ENCODE measurements around the gene FBL.
"Not testable (repeated sequence)": the region's sequence is repeated elsewhere in the genome, so short reads cannot be mapped to it uniquely, and the experiment has no call there.

FBL gene

DNA sequence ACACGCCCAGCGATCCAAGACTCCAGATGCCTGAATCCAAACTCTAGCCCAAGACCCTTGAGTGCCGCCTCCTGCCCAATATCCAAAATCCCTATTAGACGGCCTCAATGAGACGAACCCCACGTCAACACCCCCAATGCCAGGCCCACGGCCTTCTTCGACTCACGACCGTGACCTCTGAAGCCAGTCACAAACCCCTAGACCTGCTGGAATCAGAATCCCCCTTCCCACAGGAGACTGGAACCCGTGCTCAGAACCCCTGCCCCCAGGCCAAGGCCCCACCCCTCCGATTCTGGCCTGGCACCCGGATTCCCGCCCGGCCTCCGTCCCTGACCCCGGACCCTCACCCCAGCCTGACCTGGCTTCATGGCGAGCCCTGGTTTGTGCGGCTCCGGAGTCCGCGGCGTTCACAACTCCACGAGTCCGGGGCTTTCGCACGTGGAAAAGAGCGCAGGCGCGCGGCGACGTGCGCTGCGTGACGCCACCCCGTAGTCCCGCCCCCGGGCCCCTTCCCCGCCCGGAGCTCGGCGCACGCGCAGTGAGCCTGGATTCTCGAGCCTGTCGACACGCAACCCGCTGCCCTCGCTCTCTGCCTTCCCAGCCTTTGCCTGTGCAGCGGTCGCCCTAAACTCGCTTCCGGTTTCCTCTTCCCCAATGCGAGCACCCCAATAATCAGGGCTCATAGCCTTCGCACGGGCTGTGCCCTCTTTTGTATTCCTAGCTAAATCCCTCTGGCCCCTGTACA lies at the start of gene FBL:
FBL (minus strand) TSS at position 447 of the 745 bp plus-strand sequence; CDS start at position 368, 79 bp downstream.
- peak; percentile 86 for DNase-seq

DNA sequence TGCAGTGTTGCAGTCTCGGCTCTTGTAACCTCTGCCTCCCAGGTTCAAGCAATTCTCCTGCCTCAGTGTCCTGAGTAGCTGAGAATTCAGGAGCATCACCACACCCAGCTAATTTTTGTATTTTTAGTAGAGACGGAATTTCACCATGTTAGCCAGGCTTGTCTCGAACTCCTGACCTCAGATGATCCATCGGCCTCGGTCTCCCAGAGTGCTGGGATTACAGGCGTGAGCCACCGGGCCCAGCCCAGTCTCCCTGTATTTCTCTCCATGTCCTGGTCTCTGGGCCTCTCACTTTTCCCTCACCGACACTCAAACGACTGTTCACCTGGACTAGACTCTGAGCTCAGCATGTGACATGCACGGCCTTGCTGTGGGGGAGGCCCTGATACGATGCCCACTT lies 48.9 kb upstream of the FBL start:
- DNase-seq = not testable (repeated sequence)

DNA sequence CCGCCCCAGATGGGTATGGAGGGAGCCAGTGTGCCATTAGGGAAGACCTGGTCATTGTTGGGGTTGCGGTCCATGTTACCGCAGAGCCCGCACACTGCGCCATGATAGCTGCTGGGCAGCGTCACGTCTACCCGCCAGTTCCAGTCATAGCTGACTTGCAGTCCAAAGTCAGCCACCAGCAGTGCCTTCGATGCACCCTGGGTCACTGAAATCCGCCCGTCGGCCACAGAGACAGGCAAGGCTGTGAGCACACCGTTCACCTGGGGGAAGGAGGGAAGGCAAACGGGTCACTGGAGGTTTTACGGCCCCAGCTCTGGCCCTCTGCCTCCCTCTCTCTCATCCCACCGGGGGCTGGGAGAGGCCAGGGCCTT lies 48.0 kb upstream of the FBL start:
- DNase-seq = not testable (repeated sequence)

DNA sequence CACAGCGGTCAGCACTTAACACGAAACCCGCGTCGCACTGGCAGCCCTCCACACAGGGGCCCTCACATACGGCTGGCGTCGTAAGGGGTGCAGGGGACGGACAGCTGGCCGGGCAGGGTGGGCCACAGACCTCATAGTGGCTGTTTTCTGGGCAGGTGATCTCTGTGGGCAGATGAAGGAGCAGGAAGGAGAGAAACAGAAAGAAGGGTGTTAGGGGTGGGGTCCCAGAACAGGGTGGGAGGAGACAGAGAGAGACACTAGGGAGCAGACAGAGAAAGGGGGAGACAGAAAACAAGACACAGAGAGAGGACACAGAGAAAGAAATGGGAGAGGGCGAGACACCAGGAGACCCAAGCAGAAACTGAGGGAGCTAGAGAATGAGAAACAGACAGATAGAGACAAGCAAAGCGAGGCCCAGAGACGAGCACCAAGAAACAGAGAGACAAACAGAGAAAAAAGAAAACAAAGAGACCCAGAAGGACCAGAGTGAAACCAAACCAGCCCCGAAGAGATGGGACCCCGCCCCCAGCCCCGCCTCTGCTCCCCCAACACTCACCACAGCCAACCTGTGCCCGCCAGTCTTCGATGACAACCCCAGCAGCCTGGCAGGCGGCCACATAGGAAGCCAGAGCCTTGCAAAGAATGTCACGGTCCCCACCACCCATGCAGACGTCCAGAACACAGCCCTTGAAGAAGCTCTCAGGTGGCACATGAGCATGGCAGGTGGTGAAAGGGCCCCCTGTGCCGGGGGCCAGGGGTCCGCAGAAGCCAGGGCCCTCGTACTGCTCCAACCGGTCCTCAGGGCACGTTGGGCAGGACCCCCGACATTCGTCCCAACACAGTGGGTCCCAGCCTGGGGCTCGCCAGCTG lies 47.4 kb upstream of the FBL start:
- peak; percentile 20 for DNase-seq

DNA sequence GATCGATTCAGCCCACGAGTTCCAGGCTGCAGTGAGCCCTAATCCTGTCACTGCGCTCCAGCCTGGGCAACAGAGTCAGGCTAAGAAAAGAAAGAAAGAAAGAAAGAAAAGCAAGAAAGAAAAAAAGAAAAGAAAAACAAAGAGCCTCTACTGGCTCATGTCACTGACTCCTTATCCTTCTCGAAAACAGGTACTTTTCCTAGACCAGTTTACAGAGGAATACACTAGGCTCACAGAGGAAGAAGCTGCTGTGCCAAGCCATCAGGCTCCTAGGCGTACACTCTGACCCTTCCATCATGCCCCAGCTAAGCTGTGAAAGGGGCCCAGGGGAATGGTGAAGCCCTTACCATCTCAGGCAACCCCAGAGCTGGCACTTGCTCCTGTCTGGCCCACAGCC lies 46.3 kb upstream of the FBL start:
- DNase-seq = not testable (repeated sequence)

DNA sequence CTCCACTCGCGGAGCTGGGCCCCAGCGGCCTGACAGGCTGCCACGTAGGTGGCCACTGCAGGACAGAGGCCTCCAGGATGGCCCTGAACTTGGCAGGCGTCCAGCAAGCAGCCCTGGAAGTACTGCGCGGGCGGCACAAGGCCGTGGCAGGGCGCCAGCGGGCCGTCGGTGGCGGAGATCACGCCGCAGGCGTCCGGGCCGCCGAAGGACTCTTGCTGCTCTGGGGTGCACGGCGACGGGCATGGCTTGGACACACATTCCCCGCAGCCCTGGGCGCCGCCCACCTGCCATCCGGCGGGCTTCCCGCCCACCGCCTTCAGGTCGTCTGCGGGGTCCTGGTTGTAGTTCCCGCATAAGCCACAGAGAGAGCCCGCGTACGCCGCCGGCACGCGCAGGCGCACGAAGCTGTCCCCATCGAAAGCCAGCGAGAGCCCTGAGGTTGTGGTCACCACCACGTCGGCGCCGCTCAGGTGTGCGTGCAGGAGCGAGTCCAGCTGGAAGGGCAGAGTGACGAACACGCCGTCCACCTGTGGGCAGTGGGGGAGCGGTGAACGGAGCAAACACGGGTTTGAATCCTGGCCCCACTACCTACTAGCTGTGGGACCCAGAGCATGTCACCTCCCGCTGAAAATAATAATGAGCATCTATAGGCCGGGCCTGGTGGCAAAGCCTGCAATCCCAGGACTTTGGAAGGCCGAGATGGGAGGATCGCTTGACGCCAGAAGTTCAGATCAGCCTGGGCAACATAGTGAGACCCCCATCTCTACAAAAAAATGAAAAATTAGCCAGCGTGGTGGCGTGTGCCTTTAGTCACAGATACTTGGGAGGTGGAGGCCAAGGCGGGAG lies 45.7 kb upstream of the FBL start:
- not testable (repeated sequence) for DNase-seq

DNA sequence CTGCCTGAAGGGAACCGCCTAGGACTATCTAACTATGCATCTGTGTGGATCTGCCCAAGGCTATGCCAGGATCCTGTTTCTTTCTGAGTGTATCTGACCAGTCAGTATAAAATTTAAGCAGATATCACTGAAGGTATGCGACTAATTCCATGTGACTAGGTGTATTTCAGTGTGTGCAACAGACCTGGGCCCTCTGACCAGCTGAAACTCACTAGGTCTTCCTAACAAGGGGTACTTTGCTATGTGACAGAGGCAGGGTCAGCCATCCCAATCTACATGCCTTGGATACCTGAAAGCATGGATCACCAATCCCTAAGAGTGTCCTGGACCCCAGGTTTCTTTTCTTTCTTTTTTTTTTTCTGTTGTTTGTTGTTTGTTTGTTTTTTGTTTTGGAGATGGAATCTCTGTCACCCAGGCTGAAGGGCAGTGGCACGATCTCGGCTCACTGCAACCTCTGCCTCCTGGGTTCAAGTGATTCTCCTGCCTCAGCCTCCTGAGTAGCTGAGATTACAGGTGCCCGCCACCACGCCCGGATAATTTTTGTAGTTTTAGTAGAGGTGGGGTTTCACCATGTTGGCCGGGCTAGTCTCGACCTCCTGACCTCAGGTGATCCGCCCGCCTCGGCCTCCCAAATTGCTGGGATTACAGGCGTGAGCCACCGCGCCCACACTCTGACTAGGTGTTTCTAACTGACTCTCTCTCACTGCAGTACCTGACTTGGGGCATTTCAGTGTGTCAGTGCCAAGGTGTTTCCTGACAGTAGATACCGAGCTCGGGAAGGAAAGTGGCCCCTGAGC lies 44.8 kb upstream of the FBL start:
- DNase-seq = no peak

DNA sequence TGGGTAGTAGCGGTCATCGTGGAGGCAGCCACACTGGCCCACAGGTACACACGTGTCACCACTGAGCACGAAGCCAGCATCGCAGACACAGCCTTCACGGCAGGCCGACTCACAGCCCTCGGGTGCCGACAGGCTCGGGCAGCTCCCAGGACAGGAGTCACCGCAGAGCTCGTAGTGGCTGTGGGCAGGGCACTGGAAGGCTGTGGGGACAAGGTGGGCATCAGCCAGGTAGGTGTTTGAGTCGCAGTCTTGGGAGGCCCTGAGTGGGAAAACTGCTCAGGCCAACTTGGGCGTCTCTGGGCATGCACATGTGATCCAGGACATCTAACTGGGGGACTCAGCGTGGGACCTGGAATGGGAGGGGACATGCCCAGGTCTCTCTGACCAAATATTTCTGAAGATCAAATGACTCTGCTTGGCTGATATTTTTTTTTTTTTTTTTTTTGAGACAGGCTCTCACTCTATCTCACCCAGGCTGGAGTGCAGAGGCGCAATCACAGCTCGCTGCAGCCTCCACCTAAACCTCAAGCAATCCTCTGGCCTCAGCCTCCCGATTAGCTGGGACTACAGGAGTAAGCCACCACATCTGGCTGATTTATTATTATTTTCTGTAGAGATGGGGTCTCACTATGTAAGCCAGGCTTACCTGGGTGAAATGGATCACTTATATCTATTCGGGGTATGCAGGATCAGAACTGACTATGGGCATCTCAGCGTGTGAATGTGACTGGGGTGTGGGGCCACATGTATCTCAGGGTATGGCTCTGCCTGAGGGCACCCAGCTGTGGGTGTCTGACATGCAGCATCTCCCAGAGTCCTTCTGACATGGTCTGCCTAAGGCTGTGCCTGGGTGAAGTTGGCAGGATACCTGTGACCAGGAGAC lies 43.9 kb upstream of the FBL start:
- DNase-seq = not testable (repeated sequence)

DNA sequence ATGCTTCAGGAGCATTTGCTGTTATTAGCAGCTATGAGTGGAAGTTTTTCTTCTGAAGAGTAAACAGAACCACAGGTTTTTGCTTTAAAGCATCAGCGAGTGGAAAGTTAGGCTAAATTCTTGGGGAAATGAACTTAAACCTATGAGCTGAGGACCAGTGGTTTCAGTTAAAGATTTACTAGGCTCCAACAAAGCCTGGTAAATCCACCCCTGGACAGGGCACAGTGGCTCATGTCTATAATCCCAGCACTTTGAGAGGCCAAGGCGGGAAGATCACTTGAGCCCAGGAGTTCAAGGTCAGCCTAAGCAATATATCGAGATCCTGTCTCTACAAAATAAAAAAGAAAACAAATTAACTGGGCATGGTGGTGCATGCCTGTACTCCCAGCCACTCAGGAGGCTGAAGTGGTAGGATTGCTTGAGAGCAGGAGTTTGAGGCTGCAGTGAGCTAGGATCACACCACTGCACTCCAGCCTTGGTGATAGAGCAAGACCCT lies 41.3 kb upstream of the FBL start:
- not testable (repeated sequence) for DNase-seq

DNA sequence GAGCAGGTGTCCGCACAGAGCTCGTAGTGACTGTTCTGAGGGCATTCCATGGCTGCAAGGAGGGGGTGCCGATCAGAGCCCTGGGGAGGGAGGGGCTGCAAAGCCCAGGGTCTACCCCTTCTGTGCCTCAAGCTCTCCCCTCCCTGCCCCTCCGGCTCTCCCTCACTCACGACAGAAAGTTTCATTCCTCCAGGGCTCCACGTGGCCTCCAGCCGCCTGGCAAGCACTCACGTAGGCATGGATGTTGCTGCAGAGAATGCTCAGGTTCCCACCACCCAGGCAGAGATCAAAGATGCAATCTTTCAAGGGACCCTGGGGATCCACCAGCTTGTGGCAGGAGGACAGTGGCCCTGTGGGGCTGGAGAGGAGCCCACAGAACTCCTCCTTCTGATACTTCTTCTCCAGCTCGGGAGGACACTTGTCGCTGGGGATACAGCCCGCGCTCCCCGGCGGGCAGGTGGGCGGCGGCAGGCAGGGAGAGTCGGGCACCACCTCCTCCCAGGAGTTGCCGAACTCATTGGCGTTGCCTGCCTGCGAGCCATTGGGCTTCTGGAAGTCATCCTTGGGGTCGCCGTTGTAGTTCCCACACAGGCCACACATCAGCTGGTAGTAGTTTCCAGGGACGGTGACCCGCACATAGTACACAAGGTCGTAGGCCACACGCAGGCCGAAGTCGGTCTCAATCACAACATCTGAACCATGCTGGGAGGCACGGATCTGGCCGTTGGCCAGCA lies 39.8 kb upstream of the FBL start:
- DNase-seq = not testable (repeated sequence)

DNA sequence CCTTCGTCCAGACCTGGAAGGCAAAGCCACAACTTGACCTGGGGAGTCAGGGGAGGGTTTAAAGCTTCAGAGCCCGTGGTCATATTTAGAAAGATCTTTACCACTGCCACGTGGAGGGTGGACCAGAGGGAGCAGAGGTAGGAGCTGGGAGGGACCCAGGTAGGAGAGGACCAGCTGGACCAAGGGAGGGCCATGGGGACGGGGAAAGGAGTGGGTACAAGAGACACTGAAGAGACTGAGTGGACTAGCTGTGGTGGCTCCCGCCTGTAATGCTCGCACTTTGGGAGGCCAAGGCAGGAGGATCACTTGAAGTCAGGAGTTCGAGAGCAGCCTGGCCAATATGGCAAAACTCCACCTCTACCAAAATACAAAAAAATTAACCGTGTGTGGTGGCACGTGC lies 38.5 kb upstream of the FBL start:
- not testable (repeated sequence) for DNase-seq

DNA sequence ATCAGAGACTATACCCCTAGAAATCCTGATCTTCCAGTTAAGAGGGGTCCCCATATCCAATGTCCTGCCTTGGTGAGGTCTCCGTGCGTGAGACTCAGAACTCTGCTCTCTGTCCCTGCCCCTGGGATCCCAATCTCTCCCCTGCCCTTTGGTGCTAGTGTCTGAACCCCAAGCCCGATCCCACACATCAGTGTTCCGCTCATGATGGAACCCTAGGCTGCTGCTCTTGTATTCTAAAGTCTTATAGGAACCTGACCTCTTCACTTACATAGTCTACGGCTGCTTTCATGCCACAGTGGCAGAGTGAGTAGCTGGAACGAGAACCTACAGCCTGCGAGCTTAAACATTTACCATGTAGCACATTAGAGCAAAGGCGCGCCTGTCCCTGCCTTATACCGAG lies 36.5 kb upstream of the FBL start:
- DNase-seq = not testable (repeated sequence)

DNA sequence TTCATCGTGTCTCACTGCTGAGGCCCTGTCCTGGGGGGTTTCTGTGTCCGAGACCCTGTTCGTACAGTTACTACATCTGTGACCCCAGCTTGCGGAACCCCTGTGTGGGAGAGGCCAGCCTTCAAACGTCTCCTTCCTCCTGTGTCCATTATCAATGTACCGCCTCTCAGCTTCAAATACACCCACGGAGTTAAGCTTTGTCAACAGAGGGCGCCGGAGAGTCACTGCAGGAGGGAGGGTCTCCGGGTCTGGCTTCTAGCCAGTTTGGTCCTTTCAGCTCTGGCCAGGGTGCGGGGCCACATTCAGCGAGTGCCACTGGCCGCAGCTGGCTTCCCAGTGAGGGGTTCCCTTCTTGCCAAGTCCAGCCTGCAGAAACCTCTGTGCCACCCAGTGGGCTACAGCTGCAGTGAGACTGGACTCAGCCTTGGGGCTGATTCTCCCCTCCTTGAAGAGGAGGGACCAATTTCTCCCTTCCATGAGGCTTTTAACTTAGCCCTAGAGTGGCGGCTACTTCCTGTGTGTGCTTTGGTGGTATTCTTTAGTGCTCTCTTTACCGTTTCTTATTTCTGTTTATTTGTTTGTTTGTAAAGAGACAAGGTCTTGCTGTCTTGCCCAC lies 35.4 kb upstream of the FBL start:
- peak; percentile 21 for DNase-seq

DNA sequence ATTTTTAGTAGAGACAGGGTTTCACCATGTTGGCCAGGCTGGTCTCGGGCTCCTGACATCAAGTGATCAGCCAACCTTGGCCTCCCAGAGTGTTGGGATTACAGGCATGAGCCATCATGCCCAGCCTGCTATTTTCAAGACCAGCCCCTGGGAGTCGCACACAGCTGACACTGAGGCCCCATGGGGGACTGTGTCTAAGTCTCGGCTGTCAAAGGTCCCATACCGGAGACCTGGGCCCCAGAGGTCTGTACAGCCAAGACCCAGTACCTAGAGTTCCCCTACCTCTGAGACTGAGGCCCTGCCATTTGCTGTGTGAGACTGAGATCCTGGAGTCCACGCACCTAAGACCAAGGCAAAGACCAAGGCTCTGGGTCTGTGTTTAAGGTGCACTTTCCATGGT lies 34.1 kb upstream of the FBL start:
- not testable (repeated sequence) for DNase-seq

DNA sequence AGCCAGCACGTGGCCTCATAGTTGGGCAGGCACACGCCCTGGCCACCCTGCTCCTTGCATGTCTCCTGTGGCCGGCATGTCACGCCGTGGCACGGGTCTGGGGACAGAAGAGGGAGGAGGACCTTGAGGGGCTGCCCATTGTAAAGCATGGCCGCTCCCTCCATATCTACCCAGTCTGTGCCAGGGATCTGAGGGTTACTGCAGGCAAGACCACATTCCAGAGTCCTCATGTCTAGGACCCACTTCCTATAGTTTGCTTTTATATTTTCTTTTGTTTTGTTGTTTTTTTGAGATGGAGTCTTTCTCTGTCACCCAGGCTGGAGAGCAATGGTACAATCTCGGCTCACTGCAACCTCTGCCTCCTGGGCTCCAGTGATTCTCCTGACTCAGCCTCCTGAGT lies 33.6 kb upstream of the FBL start:
- not testable (repeated sequence) for DNase-seq

DNA sequence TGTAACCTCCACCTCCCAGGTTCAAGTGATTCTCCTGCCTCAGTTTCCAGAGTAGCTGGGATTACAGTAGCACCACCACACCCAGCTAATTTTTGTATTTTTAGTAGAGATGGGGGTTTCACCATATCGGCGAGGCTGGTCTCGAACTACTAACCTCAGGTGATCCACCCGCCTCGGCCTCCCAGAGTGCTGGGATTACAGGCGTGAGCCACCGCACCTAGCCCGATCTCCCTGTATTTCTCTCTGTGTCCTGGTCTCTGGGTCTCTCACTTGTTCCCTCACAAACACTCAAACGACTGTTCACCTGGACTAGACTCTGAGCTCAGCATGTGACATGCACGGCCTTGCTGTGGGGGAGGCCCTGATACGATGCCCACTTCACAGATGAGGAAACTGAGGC lies 32.7 kb upstream of the FBL start:
- not testable (repeated sequence) for DNase-seq

DNA sequence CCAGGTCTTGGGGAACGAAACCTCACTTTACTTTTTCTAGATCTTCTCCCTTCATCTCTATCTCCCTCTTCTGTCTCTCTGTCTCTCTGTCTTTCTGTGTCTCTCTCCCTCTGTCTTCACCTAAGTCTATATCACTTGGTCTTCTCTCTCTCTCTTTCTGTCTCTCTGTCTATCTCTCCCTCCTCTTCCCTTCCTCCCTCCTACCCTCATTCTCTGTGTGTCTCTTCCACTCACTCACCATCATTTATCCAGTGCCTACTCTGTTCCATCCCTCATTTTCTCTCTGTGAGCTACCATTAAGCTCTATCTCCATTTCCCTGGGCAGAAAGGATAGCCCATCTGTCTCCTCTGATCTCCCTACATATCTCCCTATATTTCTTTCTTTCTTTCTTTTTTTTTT lies 32.2 kb upstream of the FBL start:
- no peak for DNase-seq

DNA sequence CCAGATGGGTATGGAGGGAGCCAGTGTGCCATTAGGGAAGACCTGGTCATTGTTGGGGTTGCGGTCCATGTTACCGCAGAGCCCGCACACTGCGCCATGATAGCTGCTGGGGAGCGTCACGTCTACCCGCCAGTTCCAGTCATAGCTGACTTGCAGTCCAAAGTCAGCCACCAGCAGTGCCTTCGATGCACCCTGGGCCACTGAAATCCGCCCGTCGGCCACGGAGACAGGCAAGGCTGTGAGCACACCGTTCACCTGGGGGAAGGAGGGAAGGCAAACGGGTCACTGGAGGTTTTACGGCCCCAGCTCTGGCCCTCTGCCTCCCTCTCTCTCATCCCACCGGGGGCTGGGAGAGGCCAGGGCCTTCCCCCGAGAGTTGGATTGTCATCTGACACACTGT lies 31.8 kb upstream of the FBL start:
- not testable (repeated sequence) for DNase-seq

DNA sequence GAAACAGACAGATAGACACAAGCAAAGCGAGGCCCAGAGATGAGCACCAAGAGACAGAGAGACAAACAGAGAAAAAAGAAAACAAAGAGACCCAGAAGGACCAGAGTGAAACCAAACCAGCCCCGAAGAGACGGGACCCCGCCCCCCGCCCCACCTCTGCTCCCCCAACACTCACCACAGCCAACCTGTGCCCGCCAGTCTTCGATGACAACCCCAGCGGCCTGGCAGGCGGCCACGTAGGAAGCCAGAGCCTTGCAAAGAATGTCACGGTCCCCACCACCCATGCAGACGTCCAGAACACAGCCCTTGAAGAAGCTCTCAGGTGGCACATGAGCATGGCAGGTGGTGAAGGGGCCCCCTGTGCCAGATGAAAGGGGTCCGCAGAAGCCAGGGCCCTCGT lies 31.3 kb upstream of the FBL start:
- DNase-seq = not testable (repeated sequence)

DNA sequence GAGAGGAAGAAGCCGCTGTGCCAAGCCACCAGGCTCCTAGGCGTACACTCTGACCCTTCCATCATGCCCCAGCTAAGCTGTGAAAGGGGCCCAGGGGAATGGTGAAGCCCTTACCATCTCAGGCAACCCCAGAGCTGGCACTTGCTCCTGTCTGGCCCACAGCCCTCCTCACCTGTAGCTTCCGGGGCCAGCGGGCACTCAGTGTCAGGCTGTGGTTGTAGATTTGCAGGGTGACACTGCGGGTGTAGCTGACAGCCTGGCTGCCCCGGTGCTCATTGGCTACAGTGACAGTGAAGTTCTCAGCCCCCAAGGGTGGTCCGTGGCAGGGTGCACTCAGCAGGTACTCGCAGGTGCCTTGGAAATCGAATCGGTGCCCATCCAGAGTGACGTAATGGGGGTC lies 30.3 kb upstream of the FBL start:
- DNase-seq = not testable (repeated sequence)

Data from NCI-H774 (cell line).